Measurements from ENCODE around the gene BLOC1S6. TPM values are rescaled to one million over a fixed set of nuclear protein-coding genes. Genes with fewer than 3 reads are reported as not detected.
A peak's percentile ranks its signal among the peaks of the same experiment; 100 is the strongest.

Gene BLOC1S6
- total and polyA plus RNA-seq, 2 of the 8 experiments (the other 6 are each of a cell fraction or from before 2014, with no cell fraction given): 4.5 to 28.8 TPM

- DNase-seq (ENCODE audit: low read depth in 1 of 2, low spot score in 2 of 2) (no peak), FAIRE-seq (no peak)
- Histone ChIP-seq H2BK5ac (ENCODE audit: low read depth, low read length) (no peak overlapping the region), H2BK20ac (ENCODE audit: low read length) (no peak overlapping the region), H3K9ac (replicated peaks in 1 of 4; ENCODE audit: extremely low read depth in 1 of 4, low read depth in 3 of 4, low read length in 3 of 4) (peak overlapping the region; percentile 81 to 98 (median 96)), H3K9me3 (ENCODE audit: insufficient read depth in 2 of 2, low read depth in 1 of 2, low read length in 1 of 2) (no peaks in the 10 kb centered on the region), H4K91ac (replicated peaks; ENCODE audit: insufficient read length, low read length) (no peak overlapping the region), H2AK5ac (ENCODE audit: low read depth, low read length) (no peak overlapping the region), H3K4me2 (ENCODE audit: insufficient read depth in 1 of 2, low read depth in 2 of 2, low read length in 2 of 2) (peak overlapping the region; percentile 87 to 89), H3K27me3 (replicated peaks in 1 of 4; ENCODE audit: control insufficient read depth in 3 of 4, extremely low read depth in 1 of 4, insufficient read depth in 3 of 4, low read length in 3 of 4) (no peaks in the 10 kb centered on the region), H4K8ac (ENCODE audit: extremely low read depth, insufficient read depth, low read length) (no peak overlapping the region), H3K23ac (ENCODE audit: insufficient read length) (no peak overlapping the region), H2BK12ac (ENCODE audit: low read depth, low read length) (peak overlapping the region; percentile 3; the same call in 1 of the 2 replicates), H3K4me3 (ENCODE audit: extremely low read depth in 1 of 4, insufficient read depth in 2 of 4, low read depth in 3 of 4, low read length in 4 of 4) (peak overlapping the region; percentile 79 to 87 (median 83)), H2BK15ac (ENCODE audit: low read length) (no peak overlapping the region), H4K20me1 (replicated peaks in 1 of 2; ENCODE audit: control insufficient read depth in 1 of 2, insufficient read depth in 2 of 2, low read length in 2 of 2) (no peaks in the 10 kb centered on the region), H3K36me3 (ENCODE audit: control insufficient read depth in 2 of 4, insufficient read depth in 4 of 4, low read length in 3 of 4) (no peaks in the 10 kb centered on the region; a peak in 1 of 8 replicates), H3K56ac (replicated peaks; ENCODE audit: insufficient read length, low read depth, low read length) (peak overlapping the region; percentile 37), H3K79me1 (ENCODE audit: low read depth, low read length) (peaks cover 3% of the 10 kb centered on the region; the same call in 1 of the 2 replicates), H2BK120ac (replicated peaks; ENCODE audit: low read depth, low read length) (no peak overlapping the region), H3K4ac (replicated peaks; ENCODE audit: insufficient read length, low read depth, low read length) (peak overlapping the region; percentile 39), H3K14ac (ENCODE audit: insufficient read length) (no peak overlapping the region), H3K18ac (ENCODE audit: extremely low read depth, low read length) (no peak overlapping the region), H2AFZ (ENCODE audit: low read length) (peak overlapping the region; percentile 11; the same call in 1 of the 2 replicates), H3K4me1 (replicated peaks in 1 of 4; ENCODE audit: control insufficient read depth in 3 of 4, insufficient read depth in 4 of 4, low read length in 3 of 4) (peaks cover 3 to 12% (median 7%) of the 10 kb centered on the region in 4 experiments; a peak in 4 of 7 replicates), H3K27ac (ENCODE audit: low read depth, low read length) (peak overlapping the region; percentile 98; the same call in 1 of the 2 replicates), H3K79me2 (ENCODE audit: control insufficient read depth in 1 of 2, insufficient read depth in 2 of 2, low read length in 2 of 2) (peaks cover 11 to 43% of the 10 kb centered on the region in 2 experiments; a peak in 3 of 4 replicates), H4K5ac (ENCODE audit: insufficient read length, low read depth, low read length) (no peak overlapping the region), H3K23me2 (ENCODE audit: low read depth, low read length) (peaks cover 7% of the 10 kb centered on the region; the same call in 1 of the 2 replicates)
- ChIA-PET POLR2A (ENCODE audit: partially characterized antibody) (interaction anchor here (0.9 to 3.8 kb wide), 11 partner anchors 9 to 186 kb away, joined by 3 to 31 read pairs (median 6); a partner anchor contains a TSS), CTCF (ENCODE audit: partially characterized antibody) (interaction anchor here (0.9 to 6.1 kb wide), 7 partner anchors 12 to 420 kb away, joined by 3 to 33 read pairs (median 3); a partner anchor contains a TSS)
- WGBS, 2 experiments (ENCODE audit: extremely low coverage in 1 of 2, insufficient coverage in 1 of 2, insufficient read length in 1 of 2, insufficient replicate concordance in 2 of 2, low coverage in 1 of 2, low lambda C conversion rate in 2 of 2, missing lambda C conversion rate in 1 of 2): 3% methylated on average over 4 of the region's 4 CpGs; no CpG with 5 or more reads in 1 of the 2 experiments
- TF ChIP-seq YY1 (IDR thresholded peaks at IDR 0.05; ENCODE audit: low read depth, low read length): no peak
- TF ChIP-seq SAP30 (IDR thresholded peaks at IDR 0.05; ENCODE audit: insufficient read depth, insufficient replicate concordance, low read length): peak; percentile 58
These were observed 638 bp downstream of the BLOC1S6 start for GRCh38 chr15:45587863-45588170.

Measured in H1 (cell line).